SH-SY5Y (cell line): ENCODE data around the gene MRPL37.

ENCODE experiments used
- GATA2 ChIP-seq: IDR thresholded peaks from 2 replicates; pipeline ENCODE4 v1.6.1; 2011; ENCODE audit warnings: mild to moderate bottlenecking, low read depth, low read length
- GATA3 ChIP-seq: IDR thresholded peaks from 2 replicates; pipeline ENCODE4 v1.6.1; 2011; ENCODE audit warnings: low read depth, mild to moderate bottlenecking, low read length, moderate library complexity

- no peak for TF ChIP-seq GATA3
- TF ChIP-seq GATA2: no peak
Observed at GRCh38 chr1:54212872-54213271, 12.9 kb downstream of the MRPL37 start.
